GM12878 (cell line): Measurements from ENCODE around the gene SLC25A29. TPM values are rescaled to one million over a fixed set of nuclear protein-coding genes. Genes with fewer than 3 reads are reported as not detected.
A peak's percentile ranks its signal among the peaks of the same experiment; 100 is the strongest.

ENCODE experiments used
- ATAC-seq: fragments of 200-7000 bp; cut with Tn5 transposase; 3 replicates; pipeline ENCODE4 v1.9.1; 2020; ENCODE audit warnings: mild to moderate bottlenecking, moderate library complexity
- BruUV-seq: library from RNA; stranded (reverse); fragments of 400-500 nt; replicated peaks from 2 replicates; lab custom pipeline; 2021; lab: Mats Ljungman, UMichigan
- CTCF ChIA-PET: fragments of 300-600 bp; sonication (Branson Sonifier 250); formaldehyde crosslinking; extraction: SDS; loops from one replicate; lab custom pipeline; 2021; ENCODE audit warnings: inconsistent platforms; lab: Yijun Ruan, JAX
- POLR2A ChIA-PET: fragments of 350-600 bp; formaldehyde crosslinking; extraction: SDS; loops from one replicate; lab custom pipeline; 2021; ENCODE audit warnings: inconsistent platforms; lab: Charles Lee
- RAD21 ChIA-PET: fragments of 300-600 bp; sonication (Branson Sonifier 250); formaldehyde crosslinking; loops from one replicate; lab custom pipeline; 2023; ENCODE audit warnings: antibody characterized with exemption; ENCODE audit not compliant: unreplicated experiment; lab: Charles Lee
- SMC1A ChIA-PET: fragments of 300-600 bp; sonication (Branson Sonifier 250); formaldehyde crosslinking; loops from one replicate; lab custom pipeline; 2023; ENCODE audit not compliant: unreplicated experiment, uncharacterized antibody; lab: Charles Lee
- DNase-seq: peaks from one replicate; pipeline ENCODE4 v3.0.0-alpha.2; 2011; ENCODE audit warnings: low read depth, low spot score
- FAIRE-seq: peaks from 3 replicates; lab custom pipeline; 2011; peaks lifted over from hg19 to GRCh38; lab: Jason Lieb, UNC
- H2AFZ ChIP-seq: 2 replicates; pipeline ENCODE4 v1.6.0; 2011; ENCODE audit warnings: low read depth, low read length, control low read depth; ENCODE audit not compliant: control insufficient read depth
- H3K27ac ChIP-seq: 2 replicates; pipeline ENCODE4 v1.5.1; 2011; ENCODE audit warnings: control low read depth; ENCODE audit not compliant: control insufficient read depth, insufficient read depth
- H3K27me3 ChIP-seq, 2 experiments: replicated peaks in 1 of 2; 2 replicates each; pipeline versions ENCODE4 v1.6.0 to v1.6.1; 2011; ENCODE audit warnings: low read length in 1 of 2; ENCODE audit not compliant: control insufficient read depth in 2 of 2, insufficient read depth in 2 of 2
- H3K36me3 ChIP-seq, 2 experiments: 2 replicates each; pipeline ENCODE4 v1.5.1; 2011; ENCODE audit warnings: low read length in 1 of 2; ENCODE audit not compliant: control insufficient read depth in 2 of 2, insufficient read depth in 2 of 2
- H3K4me1 ChIP-seq: 2 replicates; pipeline ENCODE4 v1.6.1; 2011; ENCODE audit warnings: mild to moderate bottlenecking, low read length, moderate library complexity, mixed read lengths; ENCODE audit not compliant: control insufficient read depth, insufficient read depth
- H3K4me2 ChIP-seq: 2 replicates; pipeline ENCODE4 v1.6.0; 2011; ENCODE audit warnings: control low read depth; ENCODE audit not compliant: control insufficient read depth, insufficient read depth
- H3K4me3 ChIP-seq: fragments of 200-600 bp; sonication (generic); 2 replicates; pipeline ENCODE4 v1.5.1; 2016
- H3K79me2 ChIP-seq: 2 replicates; pipeline ENCODE4 v1.6.0; 2011; ENCODE audit warnings: low read length; ENCODE audit not compliant: control insufficient read depth, insufficient read depth
- H3K9ac ChIP-seq: 2 replicates; pipeline ENCODE4 v1.8.0; 2011; ENCODE audit warnings: low read length, control low read depth, mixed read lengths; ENCODE audit not compliant: control insufficient read depth, insufficient read depth
- H3K9me3 ChIP-seq: replicated peaks from 3 replicates; pipeline ENCODE4 v1.5.1; 2011; ENCODE audit warnings: mild to moderate bottlenecking, low read length; ENCODE audit not compliant: control insufficient read depth, insufficient read depth
- H4K20me1 ChIP-seq: 2 replicates; pipeline ENCODE4 v1.6.0; 2011; ENCODE audit not compliant: control insufficient read depth, insufficient read depth
- CTCF ChIP-seq, 3 experiments: IDR thresholded peaks in 2 of 3; conservative IDR thresholded peaks in 1 of 3; 2 replicates each; pipeline ENCODE4 v1.5.1; 2011; ENCODE audit warnings: low read depth in 3 of 3, low read length in 3 of 3, mild to moderate bottlenecking in 3 of 3, control low read depth in 2 of 3, moderate library complexity in 2 of 3, inconsistent platforms in 1 of 3, mixed read lengths in 1 of 3; ENCODE audit not compliant: control insufficient read depth in 2 of 3, insufficient read depth in 1 of 3; ENCODE audit errors: extremely low read depth in 1 of 3
- EED ChIP-seq: sonication (generic); IDR thresholded peaks from 2 replicates; pipeline ENCODE4 v1.6.1; 2016; ENCODE audit warnings: antibody characterized with exemption, low read depth
- HDAC2 ChIP-seq: fragments of 200-600 bp; sonication (generic); IDR thresholded peaks from 2 replicates; pipeline ENCODE4 v1.6.1; 2017
- KAT2A ChIP-seq: conservative IDR thresholded peaks from 2 replicates; pipeline ENCODE4 v1.6.1; 2011; ENCODE audit warnings: low read depth, low read length; ENCODE audit not compliant: control insufficient read depth
- MEF2B ChIP-seq: fragments of 450-650 bp; IDR thresholded peaks from 2 replicates; pipeline ENCODE4 v1.6.1; 2018; ENCODE audit warnings: mild to moderate bottlenecking, moderate library complexity; ENCODE audit not compliant: partially characterized antibody, poor library complexity, severe bottlenecking
- NBN ChIP-seq: fragments of 450-650 bp; IDR thresholded peaks from 2 replicates; pipeline ENCODE4 v1.6.1; 2016
- NFYA ChIP-seq: IDR thresholded peaks from 2 replicates; pipeline ENCODE4 v1.6.1; 2011; ENCODE audit warnings: low read depth, mild to moderate bottlenecking, low read length, improper control_type of control experiment, borderline replicate concordance
- PAX5 ChIP-seq: IDR thresholded peaks from 2 replicates; pipeline ENCODE4 v1.6.1; 2011; ENCODE audit warnings: low read depth, low read length, borderline replicate concordance
- PML ChIP-seq: IDR thresholded peaks from 2 replicates; pipeline ENCODE4 v1.6.1; 2012; ENCODE audit warnings: low read length, inconsistent platforms
- SMC3 ChIP-seq: IDR thresholded peaks from 2 replicates; pipeline ENCODE4 v1.6.1; 2011; ENCODE audit warnings: low read length, improper control_type of control experiment, borderline replicate concordance
- STAT1 ChIP-seq: fragments of 450-650 bp; conservative IDR thresholded peaks from 2 replicates; pipeline ENCODE4 v1.6.1; 2014; ENCODE audit warnings: antibody characterized with exemption, mild to moderate bottlenecking
- STAT3 ChIP-seq: IDR thresholded peaks from 2 replicates; pipeline ENCODE4 v1.6.1; 2011; ENCODE audit warnings: low read depth, low read length, improper control_type of control experiment
- TBL1XR1 ChIP-seq: IDR thresholded peaks from 2 replicates; pipeline ENCODE4 v1.6.1; 2012; ENCODE audit warnings: low read depth, low read length, improper control_type of control experiment
- ZBED1 ChIP-seq: IDR thresholded peaks from 2 replicates; pipeline ENCODE4 v1.6.1; 2016; ENCODE audit warnings: borderline replicate concordance
- ZZZ3 ChIP-seq: IDR thresholded peaks from 2 replicates; pipeline ENCODE4 v1.6.1; 2011; ENCODE audit warnings: low read depth; ENCODE audit not compliant: control insufficient read depth, insufficient read length
- WGBS: methylation state at CpG from one replicate; pipeline ENCODE4 v1.1.6; 2016; ENCODE audit warnings: low lambda C conversion rate; ENCODE audit not compliant: insufficient replicate concordance, insufficient coverage; ENCODE audit errors: missing lambda C conversion rate; 5-methylcytosine and 5-hydroxymethylcytosine counted together
- in situ Hi-C: fragments of 300-500 bp; cut with MboI; formaldehyde crosslinking; loops from 9 replicates; pipeline ENCODE4 v1.14.3; 2018; ENCODE audit warnings: mixed read lengths
- intact Hi-C: fragments of 100-400 bp; cut with micrococcal nuclease; formaldehyde crosslinking; loops from one replicate; pipeline ENCODE4 v1.14.2; 2022; ENCODE audit not compliant: unreplicated experiment
- polyA plus RNA-seq, 11 experiments: library from polyadenylated mRNA; depleted of rRNA in 4 of 11; unstranded in 6 of 11; stranded (reverse) in 5 of 11; fragments of >200 nt; fragmentation: Nextera tagmentation in 4 of 11; fragmentation: Illumina TruSeq in 1 of 11; extraction: Ambion mirVana in 4 of 11; extraction: Trizol in 1 of 11; gene quantifications; 1 replicate in 1 of 11; 2 replicates in 10 of 11; pipeline versions ENCODE4 v1.2.1 to v1.2.3, GENCODE V29; 2011 to 2016; ENCODE audit warnings: inconsistent platforms in 2 of 11, missing spikeins in 2 of 11, low read depth in 1 of 11
- total RNA-seq, 4 experiments: library from RNA; depleted of rRNA in 3 of 4; stranded (reverse); fragments of >200 nt in 3 of 4; fragmentation: Illumina TruSeq in 1 of 4; extraction: Trizol in 1 of 4; gene quantifications; 2 replicates each; pipeline versions ENCODE4 v1.2.1 to v1.2.3, GENCODE V29; 2013 to 2021
- TF ChIP-seq, protein P1 (sequence below): fragments of 450-650 bp; IDR thresholded peaks from 2 replicates; pipeline ENCODE4 v1.6.1; 2017; ENCODE audit warnings: mild to moderate bottlenecking, low read depth, inconsistent platforms; ENCODE audit not compliant: poor library complexity, severe bottlenecking

Gene SLC25A29
- total and polyA plus RNA-seq, 10 of the 15 experiments (the other 5 are each of a cell fraction or from before 2014, with no cell fraction given): 0.42 to 13.3 (median 4.0) TPM; not detected in 1

DNA sequence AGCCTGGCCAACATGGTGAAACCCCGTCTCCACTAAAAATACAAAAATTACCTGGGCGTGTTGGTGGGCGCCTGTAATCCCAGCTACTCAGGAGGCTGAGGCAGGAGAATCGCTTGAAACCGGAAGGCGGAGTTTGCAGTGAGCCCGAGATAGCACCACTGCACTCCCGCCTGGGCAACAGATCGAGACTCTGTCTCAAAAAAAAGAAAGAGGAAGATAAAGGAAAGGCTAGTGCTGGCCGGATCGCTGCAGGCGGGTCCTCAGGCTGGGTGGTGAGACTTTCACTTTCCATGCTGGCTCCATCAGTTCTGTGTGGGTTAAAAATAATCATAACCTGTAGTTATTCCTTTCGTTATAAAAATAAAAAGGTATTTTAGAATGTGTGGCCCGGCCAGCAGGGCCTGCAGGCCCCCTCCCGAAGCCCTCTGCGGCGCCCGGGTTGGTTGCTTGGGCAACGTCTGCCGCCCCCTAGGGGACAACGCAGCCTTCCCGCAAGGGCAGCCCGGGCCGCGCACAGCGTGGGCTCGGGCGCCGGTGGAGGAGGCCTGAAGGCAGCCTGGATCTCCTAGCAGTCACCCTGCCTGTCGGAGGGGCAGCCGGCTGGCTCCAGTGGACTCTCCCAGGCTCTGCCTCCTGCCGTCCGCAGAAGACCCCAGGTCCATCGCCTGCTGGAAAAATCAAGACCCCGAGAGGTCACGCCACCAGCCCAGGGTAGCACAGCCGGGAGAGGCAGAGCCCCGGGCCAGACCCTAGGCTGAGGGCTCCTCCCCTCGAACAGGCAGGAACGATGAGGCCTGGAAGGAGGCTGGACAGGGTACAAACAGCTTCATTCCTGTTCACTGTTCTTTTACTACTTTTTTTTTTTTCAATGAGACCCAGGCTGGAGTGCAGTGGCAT, 11.9 kb upstream of the SLC25A29 start (continued):
- TF ChIP-seq CTCF (IDR thresholded peaks at IDR 0.05 in 2 of 3, conservative IDR thresholded peaks at IDR 0.05 in 1 of 3; ENCODE audit: control insufficient read depth in 2 of 3, extremely low read depth in 1 of 3, insufficient read depth in 1 of 3, low read depth in 3 of 3, low read length in 3 of 3): peak; percentile 68 to 78 (median 76)

- Histone ChIP-seq H3K27me3 (no peaks in the 10 kb centered on the region), H3K4me2 (no peak overlapping the region), H3K9me3 (no peaks in the 10 kb centered on the region), H3K79me2 (no peaks in the 10 kb centered on the region), H3K27ac (no peak overlapping the region), H4K20me1 (no peaks in the 10 kb centered on the region), H3K4me3 (no peak overlapping the region), H3K36me3 (no peaks in the 10 kb centered on the region), H2AFZ (no peak overlapping the region), H3K4me1 (peaks cover 10% of the 10 kb centered on the region), H3K9ac (no peak overlapping the region)
- FAIRE-seq (peak; percentile 64), DNase-seq (no peak), ATAC-seq (no peak)
- ChIA-PET CTCF (interaction anchor here (0.7 kb wide), 1 partner anchor 58 kb away, joined by 3 read pairs; a partner anchor contains a TSS), RAD21 (no interaction called here), POLR2A (no interaction called here), SMC1A (no interaction called here)
- in situ Hi-C loops (no loop called here), intact Hi-C loops (no loop called here)
- no peak for TF ChIP-seq ZZZ3
- TF ChIP-seq TBL1XR1: no peak
- no peak for TF ChIP-seq EED
- TF ChIP-seq HDAC2: no peak
- TF ChIP-seq STAT1: no peak
- TF ChIP-seq STAT3: no peak
- TF ChIP-seq NBN: no peak
- no peak for TF ChIP-seq MEF2B
- no peak for TF ChIP-seq PML
- no peak for TF ChIP-seq SMC3
- no peak for TF ChIP-seq KAT2A
- TF ChIP-seq, protein P1, sequence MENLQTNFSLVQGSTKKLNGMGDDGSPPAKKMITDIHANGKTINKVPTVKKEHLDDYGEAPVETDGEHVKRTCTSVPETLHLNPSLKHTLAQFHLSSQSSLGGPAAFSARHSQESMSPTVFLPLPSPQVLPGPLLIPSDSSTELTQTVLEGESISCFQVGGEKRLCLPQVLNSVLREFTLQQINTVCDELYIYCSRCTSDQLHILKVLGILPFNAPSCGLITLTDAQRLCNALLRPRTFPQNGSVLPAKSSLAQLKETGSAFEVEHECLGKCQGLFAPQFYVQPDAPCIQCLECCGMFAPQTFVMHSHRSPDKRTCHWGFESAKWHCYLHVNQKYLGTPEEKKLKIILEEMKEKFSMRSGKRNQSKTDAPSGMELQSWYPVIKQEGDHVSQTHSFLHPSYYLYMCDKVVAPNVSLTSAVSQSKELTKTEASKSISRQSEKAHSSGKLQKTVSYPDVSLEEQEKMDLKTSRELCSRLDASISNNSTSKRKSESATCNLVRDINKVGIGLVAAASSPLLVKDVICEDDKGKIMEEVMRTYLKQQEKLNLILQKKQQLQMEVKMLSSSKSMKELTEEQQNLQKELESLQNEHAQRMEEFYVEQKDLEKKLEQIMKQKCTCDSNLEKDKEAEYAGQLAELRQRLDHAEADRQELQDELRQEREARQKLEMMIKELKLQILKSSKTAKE: no peak
- TF ChIP-seq ZBED1: no peak
- no peak for TF ChIP-seq NFYA
- TF ChIP-seq PAX5: no peak
- 73% methylated on average over 6 of the region's 6 CpGs for WGBS
- BruUV-seq: no TSS peak
Observed at GRCh38 chr14:100317389-100317788, 11.1 kb upstream of the SLC25A29 start.
